Measurements from ENCODE around the gene NCOA7. TPM values are rescaled to one million over a fixed set of nuclear protein-coding genes. Genes with fewer than 3 reads are reported as not detected.

Gene NCOA7
- polyA plus RNA-seq, 4 donors, result 39.9 to 71.7 (median 49.0) TPM

GRCh38 chr6:125859727-125860126 lies 69.0 kb downstream of the NCOA7 start:
- no peak for DNase-seq (ENCODE audit: low read depth in 4 of 4, low spot score in 3 of 4)

GRCh38 chr6:125863023-125863422 lies 72.3 kb downstream of the NCOA7 start:
- DNase-seq (ENCODE audit: low read depth in 4 of 4, low spot score in 3 of 4), result no peak

- no peak for DNase-seq (ENCODE audit: low read depth in 4 of 4, low spot score in 3 of 4)
These were observed 74.3 kb downstream of the NCOA7 start for GRCh38 chr6:125865015-125865414.

GRCh38 chr6:125866433-125866832 lies 75.7 kb downstream of the NCOA7 start:
- DNase-seq (ENCODE audit: low read depth in 4 of 4, low spot score in 3 of 4), result no peak

GRCh38 chr6:125867483-125867942 lies 76.8 kb downstream of the NCOA7 start:
- no peak for DNase-seq (ENCODE audit: low read depth in 4 of 4, low spot score in 3 of 4)

GRCh38 chr6:125868252-125868651 lies 77.5 kb downstream of the NCOA7 start:
- DNase-seq (ENCODE audit: low read depth in 4 of 4, low spot score in 3 of 4), result no peak

- DNase-seq (ENCODE audit: low read depth in 4 of 4, low spot score in 3 of 4), result no peak
These were observed 78.1 kb downstream of the NCOA7 start for GRCh38 chr6:125868678-125869395.

GRCh38 chr6:125869427-125869826 lies 78.7 kb downstream of the NCOA7 start:
- DNase-seq (ENCODE audit: low read depth in 4 of 4, low spot score in 3 of 4), result no peak

GRCh38 chr6:125871365-125871764 lies 80.6 kb downstream of the NCOA7 start:
- DNase-seq (ENCODE audit: low read depth in 4 of 4, low spot score in 3 of 4), result no peak

GRCh38 chr6:125872259-125872921 lies 81.6 kb downstream of the NCOA7 start:
- DNase-seq (ENCODE audit: low read depth in 4 of 4, low spot score in 3 of 4), result no peak

- DNase-seq (ENCODE audit: low read depth in 4 of 4, low spot score in 3 of 4), result no peak
These were observed 91.5 kb downstream of the NCOA7 start for GRCh38 chr6:125882243-125882642.

- no peak for DNase-seq (ENCODE audit: low read depth in 4 of 4, low spot score in 3 of 4)
These were observed 94.0 kb downstream of the NCOA7 start for GRCh38 chr6:125884634-125885371.

GRCh38 chr6:125886021-125886420 lies 95.3 kb downstream of the NCOA7 start:
- no peak for DNase-seq (ENCODE audit: low read depth in 4 of 4, low spot score in 3 of 4)

GRCh38 chr6:125886914-125887313 lies 96.2 kb downstream of the NCOA7 start:
- no peak for DNase-seq (ENCODE audit: low read depth in 4 of 4, low spot score in 3 of 4)

GRCh38 chr6:125887372-125887771 lies 96.6 kb downstream of the NCOA7 start:
- no peak for DNase-seq (ENCODE audit: low read depth in 4 of 4, low spot score in 3 of 4)

GRCh38 chr6:125888989-125889656 lies 98.4 kb downstream of the NCOA7 start:
- DNase-seq (ENCODE audit: low read depth in 4 of 4, low spot score in 3 of 4), result no peak

- DNase-seq (ENCODE audit: low read depth in 4 of 4, low spot score in 3 of 4), result no peak
These were observed 109.0 kb downstream of the NCOA7 start for GRCh38 chr6:125899726-125900182.

GRCh38 chr6:125904871-125905270 lies 114.1 kb downstream of the NCOA7 start:
- DNase-seq (ENCODE audit: low read depth in 4 of 4, low spot score in 3 of 4), result no peak

GRCh38 chr6:125906158-125906998 lies 115.6 kb downstream of the NCOA7 start:
- no peak for DNase-seq (ENCODE audit: low read depth in 4 of 4, low spot score in 3 of 4)

GRCh38 chr6:125910527-125910926 lies 119.8 kb downstream of the NCOA7 start:
- no peak for DNase-seq (ENCODE audit: low read depth in 4 of 4, low spot score in 3 of 4)
